GM19193 (cell line): Measurements from ENCODE around the gene NXF1.

Source experiments
- POLR2A ChIP-seq: IDR thresholded peaks from 4 replicates; pipeline ENCODE4 v1.6.1; 2011; ENCODE audit not compliant: insufficient read depth, insufficient read length; ENCODE audit errors: extremely low read depth

NXF1 gene

GRCh38 chr11:62770778-62771143, 34.5 kb downstream of the NXF1 start:
- TF ChIP-seq POLR2A = no peak

- no peak for TF ChIP-seq POLR2A
These were observed 47.1 kb downstream of the NXF1 start for GRCh38 chr11:62757846-62758788.

GRCh38 chr11:62755086-62755615, 50.1 kb downstream of the NXF1 start:
- TF ChIP-seq POLR2A = no peak

GRCh38 chr11:62753736-62754603, 51.3 kb downstream of the NXF1 start, which contains the start of gene ZBTB3:
ZBTB3 (minus strand) TSS chr11:62754160; CDS start chr11:62753664, 496 bp downstream.
- peak; percentile 88 for TF ChIP-seq POLR2A

GRCh38 chr11:62752994-62753735, 52.1 kb downstream of the NXF1 start:
- TF ChIP-seq POLR2A = no peak

GRCh38 chr11:62752177-62752785, 53.0 kb downstream of the NXF1 start:
- TF ChIP-seq POLR2A = no peak

- no peak for TF ChIP-seq POLR2A
These were observed 57.6 kb downstream of the NXF1 start for GRCh38 chr11:62747475-62748160.
